Measurements from ENCODE around the gene AKR1C1.
"Not testable (repeated sequence)": the region's sequence is repeated elsewhere in the genome, so short reads cannot be mapped to it uniquely, and the experiment has no call there.

AKR1C1 gene

GRCh38 chr10:5014200-5014910 is 51.1 kb downstream of the AKR1C1 start:
- H3K9ac ChIP-seq (ENCODE audit: low read depth in 1 of 2, low read length in 2 of 2); H3K4me1 ChIP-seq (ENCODE audit: control insufficient read depth in 2 of 2, insufficient read depth in 2 of 2, low read length in 2 of 2); H3K36me3 ChIP-seq (ENCODE audit: control insufficient read depth in 2 of 2, insufficient read depth in 2 of 2, low read length in 2 of 2); H3K4me3 ChIP-seq (ENCODE audit: low read length in 2 of 2); H3K27ac ChIP-seq (ENCODE audit: low read depth in 2 of 2, low read length in 2 of 2); H3K27me3 ChIP-seq (ENCODE audit: control insufficient read depth in 2 of 2, insufficient read depth in 2 of 2, low read length in 2 of 2); H3K9me3 ChIP-seq (ENCODE audit: control insufficient read depth in 2 of 2, low read length in 2 of 2): not testable (repeated sequence)

GRCh38 chr10:5014936-5015335 is 51.7 kb downstream of the AKR1C1 start:
- Histone ChIP-seq H3K4me1 (ENCODE audit: control insufficient read depth in 2 of 2, insufficient read depth in 2 of 2, low read length in 2 of 2) (peaks cover 0 to 5% of the 10 kb centered on the region in 2 donors), H3K36me3 (ENCODE audit: control insufficient read depth in 2 of 2, insufficient read depth in 2 of 2, low read length in 2 of 2) (no peaks in the 10 kb centered on the region), H3K4me3 (ENCODE audit: low read length in 2 of 2) (no peak overlapping the region), H3K27ac (ENCODE audit: low read depth in 2 of 2, low read length in 2 of 2) (no peak overlapping the region), H3K27me3 (ENCODE audit: control insufficient read depth in 2 of 2, insufficient read depth in 2 of 2, low read length in 2 of 2) (no peaks in the 10 kb centered on the region), H3K9ac (ENCODE audit: low read depth in 1 of 2, low read length in 2 of 2) (no peak overlapping the region), H3K9me3 (ENCODE audit: control insufficient read depth in 2 of 2, low read length in 2 of 2) (no peaks in the 10 kb centered on the region)

GRCh38 chr10:5018134-5018533 is 54.9 kb downstream of the AKR1C1 start:
- no peak overlapping the region for H3K27ac ChIP-seq (ENCODE audit: low read depth in 2 of 2, low read length in 2 of 2)

GRCh38 chr10:5018671-5019277 is 55.6 kb downstream of the AKR1C1 start:
- not testable (repeated sequence) for H3K27me3 ChIP-seq (ENCODE audit: control insufficient read depth in 2 of 2, insufficient read depth in 2 of 2, low read length in 2 of 2); H3K9me3 ChIP-seq (ENCODE audit: control insufficient read depth in 2 of 2, low read length in 2 of 2); H3K9ac ChIP-seq (ENCODE audit: low read depth in 1 of 2, low read length in 2 of 2); H3K36me3 ChIP-seq (ENCODE audit: control insufficient read depth in 2 of 2, insufficient read depth in 2 of 2, low read length in 2 of 2); H3K27ac ChIP-seq (ENCODE audit: low read depth in 2 of 2, low read length in 2 of 2); H3K4me3 ChIP-seq (ENCODE audit: low read length in 2 of 2)
- peaks cover 6 to 26% of the 10 kb centered on the region in 2 donors for H3K4me1 ChIP-seq (ENCODE audit: control insufficient read depth in 2 of 2, insufficient read depth in 2 of 2, low read length in 2 of 2)

More at GRCh38 chr10:5018134-5018533, 54.9 kb downstream of the AKR1C1 start:
- H3K27me3 ChIP-seq (ENCODE audit: control insufficient read depth in 2 of 2, insufficient read depth in 2 of 2, low read length in 2 of 2), result no peaks in the 10 kb centered on the region
- H3K4me3 ChIP-seq (ENCODE audit: low read length in 2 of 2), result no peak overlapping the region
- no peaks in the 10 kb centered on the region for H3K36me3 ChIP-seq (ENCODE audit: control insufficient read depth in 2 of 2, insufficient read depth in 2 of 2, low read length in 2 of 2)
- H3K4me1 ChIP-seq (ENCODE audit: control insufficient read depth in 2 of 2, insufficient read depth in 2 of 2, low read length in 2 of 2), result peaks cover 5 to 21% of the 10 kb centered on the region in 2 donors
- H3K9me3 ChIP-seq (ENCODE audit: control insufficient read depth in 2 of 2, low read length in 2 of 2), result no peaks in the 10 kb centered on the region
- H3K9ac ChIP-seq (ENCODE audit: low read depth in 1 of 2, low read length in 2 of 2), result no peak overlapping the region

- not testable (repeated sequence) for H3K4me3 ChIP-seq (ENCODE audit: low read length in 2 of 2); H3K27ac ChIP-seq (ENCODE audit: low read depth in 2 of 2, low read length in 2 of 2); H3K9ac ChIP-seq (ENCODE audit: low read depth in 1 of 2, low read length in 2 of 2); H3K36me3 ChIP-seq (ENCODE audit: control insufficient read depth in 2 of 2, insufficient read depth in 2 of 2, low read length in 2 of 2); H3K9me3 ChIP-seq (ENCODE audit: control insufficient read depth in 2 of 2, low read length in 2 of 2); H3K27me3 ChIP-seq (ENCODE audit: control insufficient read depth in 2 of 2, insufficient read depth in 2 of 2, low read length in 2 of 2)
- H3K4me1 ChIP-seq (ENCODE audit: control insufficient read depth in 2 of 2, insufficient read depth in 2 of 2, low read length in 2 of 2), result peaks cover 12 to 34% of the 10 kb centered on the region in 2 donors
Observed at GRCh38 chr10:5019770-5020612, 56.8 kb downstream of the AKR1C1 start.

- H3K36me3 ChIP-seq (ENCODE audit: control insufficient read depth in 2 of 2, insufficient read depth in 2 of 2, low read length in 2 of 2); H3K27ac ChIP-seq (ENCODE audit: low read depth in 2 of 2, low read length in 2 of 2); H3K27me3 ChIP-seq (ENCODE audit: control insufficient read depth in 2 of 2, insufficient read depth in 2 of 2, low read length in 2 of 2); H3K4me3 ChIP-seq (ENCODE audit: low read length in 2 of 2); H3K9me3 ChIP-seq (ENCODE audit: control insufficient read depth in 2 of 2, low read length in 2 of 2); H3K9ac ChIP-seq (ENCODE audit: low read depth in 1 of 2, low read length in 2 of 2): not testable (repeated sequence)
- H3K4me1 ChIP-seq (ENCODE audit: control insufficient read depth in 2 of 2, insufficient read depth in 2 of 2, low read length in 2 of 2), result peaks cover 12 to 44% of the 10 kb centered on the region in 2 donors
Observed at GRCh38 chr10:5021624-5022290, 58.5 kb downstream of the AKR1C1 start.

- Histone ChIP-seq H3K27me3 (ENCODE audit: control insufficient read depth in 2 of 2, insufficient read depth in 2 of 2, low read length in 2 of 2) (no peaks in the 10 kb centered on the region), H3K4me3 (ENCODE audit: low read length in 2 of 2) (peak overlapping the region in 1 of 2 donors; percentile 5), H3K27ac (ENCODE audit: low read depth in 2 of 2, low read length in 2 of 2) (peak overlapping the region; percentile 62 to 73), H3K9me3 (ENCODE audit: control insufficient read depth in 2 of 2, low read length in 2 of 2) (no peaks in the 10 kb centered on the region), H3K4me1 (ENCODE audit: control insufficient read depth in 2 of 2, insufficient read depth in 2 of 2, low read length in 2 of 2) (peaks cover 12 to 44% of the 10 kb centered on the region in 2 donors), H3K9ac (ENCODE audit: low read depth in 1 of 2, low read length in 2 of 2) (no peak overlapping the region), H3K36me3 (ENCODE audit: control insufficient read depth in 2 of 2, insufficient read depth in 2 of 2, low read length in 2 of 2) (no peaks in the 10 kb centered on the region)
Observed at GRCh38 chr10:5023177-5023805, 60.1 kb downstream of the AKR1C1 start.

GRCh38 chr10:5025461-5025881 is 62.3 kb downstream of the AKR1C1 start:
- H3K4me1 ChIP-seq (ENCODE audit: control insufficient read depth in 2 of 2, insufficient read depth in 2 of 2, low read length in 2 of 2), result peaks cover 12 to 35% of the 10 kb centered on the region in 2 donors
- not testable (repeated sequence) for H3K36me3 ChIP-seq (ENCODE audit: control insufficient read depth in 2 of 2, insufficient read depth in 2 of 2, low read length in 2 of 2); H3K27me3 ChIP-seq (ENCODE audit: control insufficient read depth in 2 of 2, insufficient read depth in 2 of 2, low read length in 2 of 2); H3K4me3 ChIP-seq (ENCODE audit: low read length in 2 of 2); H3K27ac ChIP-seq (ENCODE audit: low read depth in 2 of 2, low read length in 2 of 2); H3K9me3 ChIP-seq (ENCODE audit: control insufficient read depth in 2 of 2, low read length in 2 of 2); H3K9ac ChIP-seq (ENCODE audit: low read depth in 1 of 2, low read length in 2 of 2)

GRCh38 chr10:5030989-5031388 is 67.8 kb downstream of the AKR1C1 start:
- no peak overlapping the region for H3K4me3 ChIP-seq (ENCODE audit: low read length in 2 of 2)
- H3K27ac ChIP-seq (ENCODE audit: low read depth in 2 of 2, low read length in 2 of 2), result no peak overlapping the region
- H3K9me3 ChIP-seq (ENCODE audit: control insufficient read depth in 2 of 2, low read length in 2 of 2), result peaks cover 0 to 3% of the 10 kb centered on the region in 2 donors
- no peak overlapping the region for H3K9ac ChIP-seq (ENCODE audit: low read depth in 1 of 2, low read length in 2 of 2)
- H3K27me3 ChIP-seq (ENCODE audit: control insufficient read depth in 2 of 2, insufficient read depth in 2 of 2, low read length in 2 of 2), result no peaks in the 10 kb centered on the region
- H3K36me3 ChIP-seq (ENCODE audit: control insufficient read depth in 2 of 2, insufficient read depth in 2 of 2, low read length in 2 of 2), result no peaks in the 10 kb centered on the region
- H3K4me1 ChIP-seq (ENCODE audit: control insufficient read depth in 2 of 2, insufficient read depth in 2 of 2, low read length in 2 of 2), result peaks cover 0 to 2% of the 10 kb centered on the region in 2 donors
